Gastroesophageal sphincter (tissue), 2 donors: ENCODE measurements around the gene TMPRSS11D.

Experiments used
- EP300 ChIP-seq: sonication (generic); formaldehyde crosslinking; IDR thresholded peaks from one replicate; pipeline ENCODE4 v1.6.1; 2017; ENCODE audit warnings: antibody characterized with exemption, mild to moderate bottlenecking
- POLR2A ChIP-seq, 2 donors: fragments of 450-650 bp; IDR thresholded peaks; one replicate each; pipeline ENCODE4 v1.6.1; 2017; ENCODE audit warnings: antibody characterized with exemption in 2 of 2, mild to moderate bottlenecking in 2 of 2, moderate library complexity in 1 of 2

- TF ChIP-seq POLR2A (IDR thresholded peaks at IDR 0.05): no peak
- TF ChIP-seq EP300: no peak
Observed at GRCh38 chr4:67928546-67928945, 44.7 kb upstream of the TMPRSS11D start.
